K562 (cell line): Measurements from ENCODE around the gene FTH1.

Source experiments
- ATF2 ChIP-seq: sonication (generic); formaldehyde crosslinking; IDR thresholded peaks from 2 replicates; pipeline ENCODE4 v1.8.1; 2022; ENCODE audit warnings: missing genetic modification reagents
- BACH1 ChIP-seq: fragments of 200-800 bp; sonication (Bioruptor generic); IDR thresholded peaks from 2 replicates; pipeline ENCODE4 v1.6.1; 2016; ENCODE audit warnings: missing genetic modification characterization, missing compliant biosample characterization
- CTCF ChIP-seq, 3 experiments: IDR thresholded peaks in 2 of 3; conservative IDR thresholded peaks in 1 of 3; 2 replicates each; pipeline ENCODE4 v1.5.1; 2011 to 2012; ENCODE audit warnings: low read length in 3 of 3, mild to moderate bottlenecking in 3 of 3, control low read depth in 2 of 3, improper control_type of control experiment in 1 of 3, inconsistent platforms in 1 of 3, low read depth in 1 of 3, mixed read lengths in 1 of 3, moderate library complexity in 1 of 3; ENCODE audit not compliant: insufficient read depth in 2 of 3
- GATAD2A ChIP-seq: fragments of 450-650 bp; IDR thresholded peaks from 2 replicates; pipeline ENCODE4 v1.6.1; 2017
- GTF2A2 ChIP-seq: IDR thresholded peaks from 2 replicates; pipeline ENCODE4 v1.6.1; 2016; ENCODE audit warnings: mild to moderate bottlenecking, missing genetic modification characterization, missing compliant biosample characterization
- HCFC1 ChIP-seq: IDR thresholded peaks from 2 replicates; pipeline ENCODE4 v1.6.1; 2012; ENCODE audit warnings: low read depth, low read length, improper control_type of control experiment
- ILK ChIP-seq: fragments of 450-650 bp; IDR thresholded peaks from 2 replicates; pipeline ENCODE4 v1.6.1; 2016; ENCODE audit warnings: missing genetic modification characterization, low read depth, mild to moderate bottlenecking, missing compliant biosample characterization, moderate library complexity, borderline replicate concordance
- IRF2 ChIP-seq: sonication (generic); formaldehyde crosslinking; IDR thresholded peaks from 2 replicates; pipeline ENCODE4 v1.8.1; 2022; ENCODE audit warnings: mild to moderate bottlenecking, missing genetic modification reagents
- TRIM24 ChIP-seq, 2 experiments: fragments of 450-650 bp; IDR thresholded peaks; 2 replicates each; pipeline ENCODE4 v1.6.1; 2016
- YY1 ChIP-seq, 3 experiments: IDR thresholded peaks; 2 replicates each; pipeline ENCODE4 v1.6.1; 2011; ENCODE audit warnings: low read length in 2 of 3, mild to moderate bottlenecking in 2 of 3, moderate library complexity in 2 of 3, borderline replicate concordance in 1 of 3, control low read depth in 1 of 3, low read depth in 1 of 3; ENCODE audit not compliant: insufficient read depth in 3 of 3, insufficient replicate concordance in 2 of 3, control insufficient read depth in 1 of 3, insufficient read length in 1 of 3; ENCODE audit errors: extremely low read depth in 1 of 3

- TF ChIP-seq ILK (tag): no peak
- no peak for TF ChIP-seq BACH1 (tag)
- TF ChIP-seq GTF2A2 (tag): no peak
- TF ChIP-seq CTCF (IDR thresholded peaks at IDR 0.05 in 2 of 3, conservative IDR thresholded peaks at IDR 0.05 in 1 of 3; ENCODE audit: insufficient read depth in 2 of 3, low read depth in 1 of 3, low read length in 3 of 3): no peak
- TF ChIP-seq GATAD2A: no peak
- no peak for TF ChIP-seq HCFC1
- no peak for TF ChIP-seq IRF2
- TF ChIP-seq YY1 (IDR thresholded peaks at IDR 0.05; ENCODE audit: borderline replicate concordance in 1 of 3, control insufficient read depth in 1 of 3, extremely low read depth in 1 of 3, insufficient read depth in 3 of 3, insufficient read length in 1 of 3, insufficient replicate concordance in 2 of 3, low read depth in 1 of 3, low read length in 2 of 3): no peak
- no peak for TF ChIP-seq TRIM24 (IDR thresholded peaks at IDR 0.05)
- no peak for TF ChIP-seq ATF2 (CRISPR knock-in tag)
Observed at GRCh38 chr11:61978703-61979661, 11.5 kb upstream of the FTH1 start.
